Measurements from ENCODE around the gene ANKMY1.
"Not testable (repeated sequence)": the region's sequence is repeated elsewhere in the genome, so short reads cannot be mapped to it uniquely, and the experiment has no call there.

The ANKMY1 gene

DNA sequence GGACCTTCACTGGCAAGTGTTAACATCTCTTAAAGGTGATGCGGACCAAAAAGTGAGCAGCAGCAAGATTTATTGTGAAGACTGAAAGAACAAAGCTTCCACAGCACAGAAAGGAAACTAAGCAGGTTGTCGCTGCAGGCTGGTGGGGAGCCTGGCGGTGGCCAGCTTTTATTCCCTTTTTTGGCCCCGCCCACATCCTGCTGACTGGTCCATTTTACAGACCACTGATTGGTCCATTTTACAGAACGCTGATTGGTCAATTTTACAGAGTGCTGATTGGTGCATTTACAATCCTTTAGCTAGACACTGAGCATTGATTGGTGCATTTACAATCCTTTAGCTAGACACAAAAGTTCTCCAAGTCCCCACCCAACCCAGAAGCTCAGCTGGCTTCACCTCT lies 35.9 kb downstream of the ANKMY1 start:
- not testable (repeated sequence) for DNase-seq (ENCODE audit: low spot score)

DNA sequence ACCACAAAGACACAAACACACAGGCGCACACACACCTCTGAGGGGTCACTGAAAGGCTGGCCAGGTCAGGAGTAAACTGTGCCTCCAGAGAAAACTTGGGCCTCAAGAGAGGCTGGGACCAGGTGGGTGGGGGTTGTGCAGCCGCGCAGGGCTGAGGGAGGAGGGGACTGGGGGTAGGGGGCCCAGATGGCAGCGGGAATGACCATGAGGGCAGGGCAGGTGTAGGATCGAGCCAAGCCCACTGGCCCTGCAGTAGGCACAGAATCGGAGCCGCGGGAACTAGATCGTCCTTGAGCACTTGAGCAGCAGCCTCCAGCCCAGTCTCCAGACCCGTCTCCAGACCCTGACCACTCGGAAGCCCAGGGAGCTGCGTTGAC lies 36.8 kb downstream of the ANKMY1 start:
- DNase-seq (ENCODE audit: low spot score) = no peak

DNA sequence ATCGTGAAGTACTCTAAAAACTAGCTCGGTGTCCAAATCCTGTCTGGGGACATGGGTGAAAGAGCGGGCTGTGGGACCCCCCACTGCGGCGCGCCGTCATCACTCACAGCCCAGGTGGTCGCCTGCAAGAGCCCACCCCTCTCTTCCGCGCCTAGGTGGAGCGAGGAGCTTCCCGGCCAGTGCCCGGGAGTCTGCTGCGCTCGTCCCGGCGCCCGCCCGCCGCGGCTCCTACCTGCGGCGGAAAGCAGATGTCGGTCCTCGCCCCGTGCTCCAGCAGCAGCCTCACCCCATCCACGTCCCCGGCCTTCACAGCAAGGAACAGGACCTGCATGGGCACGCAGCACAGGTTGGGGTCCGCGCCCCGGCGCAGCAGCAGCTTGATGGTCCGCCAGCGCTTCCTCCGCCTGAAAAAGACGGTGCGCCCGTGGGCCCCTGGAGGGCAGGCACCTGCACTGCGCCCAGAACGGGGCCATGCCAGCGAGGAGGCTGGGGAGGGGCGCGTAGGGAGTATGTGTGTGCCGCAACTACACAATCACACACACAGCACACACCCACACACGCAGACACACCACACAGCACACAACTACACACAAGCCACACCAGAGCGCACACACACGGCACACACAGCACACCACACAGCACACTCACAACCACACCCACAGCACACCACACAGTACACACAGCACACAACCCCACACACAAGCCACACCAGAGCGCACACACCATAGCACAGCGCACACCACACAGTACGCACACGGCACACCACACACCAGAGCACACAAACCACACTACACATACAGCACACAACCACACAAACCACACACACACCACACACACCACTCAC lies 37.4 kb downstream of the ANKMY1 start:
- no peak for DNase-seq (ENCODE audit: low spot score)

DNA sequence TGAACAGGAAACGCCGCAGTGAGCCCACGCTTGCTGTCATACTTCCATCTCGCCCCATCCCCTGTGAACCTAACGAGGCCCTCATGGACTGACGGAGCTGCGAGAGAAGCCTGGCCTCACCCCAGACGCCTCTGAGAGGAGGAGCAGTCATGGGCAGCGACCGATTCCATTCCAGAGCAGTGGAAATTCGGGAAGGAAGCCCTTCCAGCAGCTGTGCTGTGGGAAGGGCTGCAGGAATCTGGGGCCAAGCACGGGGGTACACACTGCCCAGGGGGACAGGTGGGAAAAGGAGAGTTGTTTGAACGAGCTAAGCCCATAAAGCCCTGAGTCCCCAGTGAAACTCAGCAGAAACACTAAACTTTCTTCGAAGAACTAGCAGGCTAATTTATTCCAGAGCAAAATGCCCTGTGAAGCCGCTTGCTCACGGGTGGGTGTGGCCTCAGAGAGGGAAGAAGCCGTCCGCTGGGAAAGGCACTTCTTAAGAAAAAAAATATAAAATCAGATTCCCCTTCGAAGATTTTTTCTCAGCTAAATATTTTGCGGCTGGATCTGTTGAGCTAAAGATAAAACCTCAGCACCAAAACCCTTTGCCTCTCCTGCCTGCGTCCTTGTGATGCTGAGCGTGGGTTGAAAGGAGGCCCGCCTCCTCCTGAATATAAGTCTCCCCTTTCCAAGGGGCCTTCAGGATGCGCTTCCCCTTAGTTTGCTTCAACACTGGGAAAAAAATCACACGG lies 38.2 kb downstream of the ANKMY1 start:
- no peak for DNase-seq (ENCODE audit: low spot score)

DNA sequence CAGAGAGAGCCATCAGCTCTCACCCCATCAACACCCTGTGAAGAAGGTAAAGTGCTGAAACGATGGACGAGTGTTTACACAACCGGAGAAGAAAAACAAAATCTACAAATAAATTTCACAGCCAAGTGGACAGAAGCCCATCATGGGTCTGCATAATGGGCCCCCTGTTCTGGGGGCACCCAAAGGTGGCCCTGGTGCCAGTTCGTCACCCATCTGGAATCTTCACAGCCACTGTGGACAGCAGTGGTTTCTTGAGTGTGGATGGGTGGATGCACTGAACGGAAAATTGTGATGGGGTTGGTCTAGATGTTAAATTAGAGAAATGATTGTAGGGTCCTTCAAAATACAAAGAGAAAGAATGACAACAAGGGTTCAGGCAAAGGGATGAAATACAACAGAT lies 38.8 kb downstream of the ANKMY1 start:
- DNase-seq (ENCODE audit: low spot score) = no peak

DNA sequence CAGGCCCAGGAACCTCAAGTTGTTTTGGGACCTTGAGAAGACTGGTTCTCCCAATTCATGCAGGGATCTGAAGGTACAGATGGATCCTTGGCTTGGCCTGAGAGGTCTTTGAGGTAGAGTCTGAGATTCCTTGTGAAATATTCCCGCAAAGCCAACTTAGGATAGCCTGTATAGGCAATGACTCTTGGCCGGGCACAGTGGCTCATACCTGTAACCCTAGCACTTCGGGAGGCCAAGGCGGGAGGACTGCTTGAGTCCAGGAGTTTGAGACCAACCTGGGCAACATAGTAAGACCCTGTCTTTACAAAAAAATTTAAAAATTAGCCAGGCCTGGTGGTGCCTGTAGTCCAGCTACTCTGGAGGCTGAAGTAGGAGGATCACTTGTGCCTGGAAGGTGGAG lies 40.4 kb downstream of the ANKMY1 start:
- DNase-seq (ENCODE audit: low spot score) = no peak

DNA sequence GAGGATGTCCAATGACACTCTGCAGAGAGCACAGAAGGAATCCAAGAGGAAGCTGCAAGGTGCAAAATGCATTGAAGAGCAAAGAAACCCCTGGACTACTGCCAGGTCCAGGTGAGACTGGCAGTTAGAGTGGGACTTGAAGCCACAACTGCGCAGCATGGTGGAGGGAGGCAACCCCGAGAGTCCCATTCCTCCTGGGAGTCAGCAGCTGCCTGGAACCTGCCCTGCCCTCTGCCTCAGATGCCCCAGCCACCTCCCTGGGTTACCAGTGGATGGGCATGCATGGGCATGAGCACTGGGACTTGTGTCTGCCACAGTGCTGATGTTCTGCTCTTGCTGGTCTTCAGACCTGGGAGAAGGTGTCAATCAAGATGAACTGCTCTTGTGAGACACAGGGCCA lies 43.2 kb downstream of the ANKMY1 start:
- DNase-seq (ENCODE audit: low spot score) = no peak

DNA sequence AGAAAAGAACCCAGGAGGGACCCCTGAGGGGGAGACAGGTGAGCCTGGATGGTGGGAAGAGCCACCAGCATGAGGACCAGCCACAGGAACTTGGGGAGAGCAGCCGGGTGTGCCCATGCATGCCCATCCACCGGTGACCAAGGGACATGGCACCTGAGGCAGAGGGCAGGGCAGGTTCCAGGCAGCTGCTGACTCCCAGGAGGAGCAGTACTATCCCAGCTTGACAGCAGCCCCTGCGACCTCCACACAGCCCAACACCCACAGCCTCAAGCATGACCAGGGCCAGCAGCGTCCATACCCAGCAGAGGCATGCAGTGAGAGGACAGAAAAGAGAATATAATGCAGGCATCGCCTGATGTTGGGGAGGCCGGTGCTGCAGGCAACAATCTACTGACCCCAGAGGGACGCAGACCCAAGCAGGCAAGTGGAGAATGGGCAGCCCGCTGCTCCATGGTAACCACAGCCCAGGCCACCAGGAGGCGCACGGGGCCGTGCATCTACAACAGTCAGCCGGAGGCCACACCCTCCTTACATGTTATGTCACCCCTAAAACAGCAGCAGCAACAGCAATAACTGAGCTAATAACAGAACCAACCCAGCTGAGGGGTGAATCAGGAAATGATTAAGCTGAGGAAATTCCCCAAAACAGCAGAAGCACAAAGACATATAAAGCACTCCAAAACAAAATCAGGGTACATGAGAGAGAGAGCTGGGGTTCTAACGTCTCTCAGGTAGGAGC lies 44.1 kb downstream of the ANKMY1 start:
- peak; percentile 86 for DNase-seq (ENCODE audit: low spot score)

DNA sequence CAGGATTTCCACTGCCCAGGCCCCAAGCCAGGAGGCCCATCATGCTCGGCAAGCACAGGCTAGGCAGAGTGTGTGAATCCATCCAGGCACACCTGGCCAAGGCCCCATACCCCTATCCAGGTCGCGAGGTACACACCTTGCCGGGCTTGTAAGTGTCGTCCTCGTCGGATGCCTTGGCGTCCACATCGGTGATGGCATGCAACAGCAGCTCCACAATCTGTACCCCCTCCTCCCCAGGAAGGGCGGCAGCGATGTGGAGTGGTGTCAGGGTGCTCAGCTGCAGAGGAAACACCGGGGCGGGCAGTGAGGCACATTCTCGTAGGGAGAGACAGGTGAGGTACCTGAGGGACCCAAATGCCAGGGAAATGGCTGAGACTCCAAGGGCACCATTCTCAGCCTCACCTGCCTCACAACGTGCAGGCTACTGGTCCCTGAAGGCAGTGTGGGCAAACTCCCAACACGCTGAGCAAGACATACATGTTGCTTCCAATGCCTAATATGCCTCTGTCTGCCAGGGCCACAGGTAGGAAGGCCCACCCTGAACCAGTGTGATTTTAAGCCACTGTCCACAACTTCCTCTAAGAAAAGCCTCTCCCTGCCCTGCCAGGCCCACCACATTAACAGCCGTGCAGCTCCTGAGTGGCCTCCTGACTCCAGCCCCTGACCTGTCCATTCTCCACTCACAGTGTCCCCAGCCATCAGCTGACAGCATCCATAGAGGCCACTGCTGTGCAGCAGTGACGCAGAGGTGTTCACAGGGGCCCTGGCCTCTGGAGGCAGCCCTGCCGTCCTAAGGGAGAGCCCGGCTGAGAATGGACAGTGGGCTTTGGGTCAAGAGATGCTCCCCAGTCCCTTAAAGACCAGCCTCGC lies 44.9 kb downstream of the ANKMY1 start:
- no peak for DNase-seq (ENCODE audit: low spot score)

DNA sequence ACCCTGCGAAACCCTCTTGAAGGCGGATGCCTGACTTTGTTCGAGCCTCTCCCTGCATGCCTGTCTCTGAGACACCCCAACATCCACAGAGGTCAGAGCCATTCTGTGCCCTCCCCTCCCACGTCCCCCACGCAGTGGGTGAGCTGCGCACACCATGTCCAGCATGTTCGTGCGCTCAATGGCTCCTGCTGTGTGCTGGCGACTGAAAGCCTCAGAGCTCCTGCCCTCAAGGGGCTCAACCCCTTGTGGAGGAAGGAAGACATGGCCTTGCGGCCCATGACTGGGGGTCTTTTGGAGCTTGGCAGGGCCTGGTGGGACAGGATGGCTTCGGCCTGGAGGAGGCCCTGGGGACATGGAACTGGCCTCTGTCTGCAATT lies 45.7 kb downstream of the ANKMY1 start:
- no peak for DNase-seq (ENCODE audit: low spot score)

DNA sequence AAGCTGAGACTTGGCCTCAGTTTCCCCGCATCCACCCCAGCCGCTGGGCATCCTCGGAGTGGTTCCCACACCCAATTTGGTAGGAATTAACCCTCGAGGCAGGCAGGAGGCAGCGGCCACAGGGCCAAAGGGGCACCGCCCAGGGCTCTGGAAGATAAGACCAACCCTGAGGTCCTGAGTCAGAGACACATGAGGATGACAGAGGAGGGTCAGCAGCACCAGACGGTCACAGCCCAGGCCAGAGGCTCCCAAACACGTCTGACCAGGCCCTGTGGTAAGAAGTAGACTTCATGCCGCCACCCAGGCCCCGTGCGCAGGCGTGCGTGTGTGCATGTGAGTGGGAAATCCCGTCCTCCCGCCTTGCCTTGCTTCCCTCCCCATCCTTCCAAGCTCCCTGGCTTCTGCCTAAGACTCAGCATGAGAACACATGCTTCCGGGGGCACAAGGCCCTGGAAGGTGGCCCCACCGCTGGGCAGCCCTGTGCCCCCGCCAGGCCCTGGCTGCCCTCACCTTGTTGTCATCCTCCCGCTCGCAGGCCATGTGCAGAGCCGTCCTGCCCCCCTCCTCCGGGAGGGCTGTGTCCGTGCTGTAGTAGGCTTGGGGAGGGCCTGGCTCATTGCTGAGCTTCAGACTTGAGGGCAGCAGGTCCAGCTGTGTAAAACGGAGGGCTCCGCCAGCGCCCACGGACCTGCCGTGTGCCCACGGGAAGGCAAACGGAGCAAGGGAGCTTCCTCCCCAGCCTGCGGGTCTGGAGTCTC lies 46.3 kb downstream of the ANKMY1 start:
- no peak for DNase-seq (ENCODE audit: low spot score)

DNA sequence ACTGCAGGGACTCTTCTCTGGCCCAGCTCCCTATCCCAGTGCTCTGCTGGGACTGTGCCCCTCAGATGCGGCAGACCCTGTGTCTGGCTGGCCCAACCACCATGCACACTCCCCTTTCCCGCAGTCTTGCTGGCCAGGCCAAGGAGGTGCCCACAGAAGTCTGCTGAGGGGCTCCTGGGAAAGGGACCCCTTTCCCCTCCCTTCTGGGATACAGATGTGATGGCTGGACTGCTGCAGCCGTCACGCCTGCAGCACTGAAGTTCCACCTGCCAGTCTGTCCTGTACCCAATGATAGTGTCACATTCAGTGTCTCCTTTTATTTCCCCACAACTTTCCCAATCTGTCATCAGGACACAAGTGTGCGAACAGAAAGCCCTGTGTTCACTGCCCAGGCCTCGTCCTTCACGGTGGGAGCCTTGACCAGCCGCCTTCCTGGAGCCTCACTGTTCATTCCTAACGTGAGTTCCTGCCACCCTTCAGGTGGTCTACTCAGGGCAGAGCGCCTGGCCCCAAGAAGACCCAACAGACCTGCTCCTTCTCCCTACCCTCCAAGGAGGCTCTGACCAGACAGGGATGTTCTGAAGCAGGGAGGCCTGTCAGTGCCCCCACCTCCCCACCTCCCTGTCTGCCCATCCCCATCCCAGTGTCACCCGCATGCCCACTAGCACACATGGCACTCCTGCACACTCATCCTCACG lies 47.1 kb downstream of the ANKMY1 start:
- DNase-seq (ENCODE audit: low spot score) = no peak

DNA sequence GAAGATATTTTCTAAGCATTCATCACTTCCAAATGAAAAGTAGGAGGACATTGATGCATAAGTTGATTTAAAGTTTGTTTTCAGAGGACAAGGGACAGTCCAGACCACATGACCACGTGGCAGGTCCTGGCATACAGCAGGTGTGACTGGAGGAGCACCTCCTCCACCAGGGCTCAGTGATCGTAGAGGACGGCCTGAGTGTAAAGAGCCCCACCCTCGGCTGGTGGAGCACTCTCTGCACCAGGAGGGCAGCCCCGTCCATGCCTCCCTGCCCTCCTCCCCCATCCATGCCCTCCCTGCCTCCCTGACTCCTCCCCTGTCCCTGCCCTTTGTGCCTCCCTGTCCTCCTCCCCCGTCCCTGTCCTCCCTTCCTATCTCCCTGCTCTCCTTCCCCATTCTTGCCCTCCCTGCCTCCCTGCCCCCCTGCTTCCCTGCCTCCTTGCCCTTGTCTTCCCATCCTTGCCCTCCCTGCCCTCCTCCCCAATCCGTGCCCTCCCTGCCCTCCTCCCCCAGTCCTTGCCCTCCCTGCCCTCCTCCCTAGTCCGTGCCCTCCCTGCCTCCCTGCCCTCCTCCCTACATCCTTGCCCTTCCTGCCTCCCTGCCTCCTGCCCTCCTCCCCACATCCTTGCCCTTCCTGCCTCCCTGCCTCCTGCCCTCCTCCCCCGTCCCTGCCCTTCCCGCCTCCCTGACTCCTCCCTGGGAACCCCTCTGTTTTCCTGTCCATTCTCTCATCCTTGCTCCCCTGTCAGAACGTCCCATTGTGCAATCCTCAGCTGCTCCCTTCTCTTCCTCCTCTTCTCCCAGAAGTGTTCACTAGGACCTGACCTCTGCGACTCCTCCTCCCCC lies 47.9 kb downstream of the ANKMY1 start:
- no peak for DNase-seq (ENCODE audit: low spot score)

DNA sequence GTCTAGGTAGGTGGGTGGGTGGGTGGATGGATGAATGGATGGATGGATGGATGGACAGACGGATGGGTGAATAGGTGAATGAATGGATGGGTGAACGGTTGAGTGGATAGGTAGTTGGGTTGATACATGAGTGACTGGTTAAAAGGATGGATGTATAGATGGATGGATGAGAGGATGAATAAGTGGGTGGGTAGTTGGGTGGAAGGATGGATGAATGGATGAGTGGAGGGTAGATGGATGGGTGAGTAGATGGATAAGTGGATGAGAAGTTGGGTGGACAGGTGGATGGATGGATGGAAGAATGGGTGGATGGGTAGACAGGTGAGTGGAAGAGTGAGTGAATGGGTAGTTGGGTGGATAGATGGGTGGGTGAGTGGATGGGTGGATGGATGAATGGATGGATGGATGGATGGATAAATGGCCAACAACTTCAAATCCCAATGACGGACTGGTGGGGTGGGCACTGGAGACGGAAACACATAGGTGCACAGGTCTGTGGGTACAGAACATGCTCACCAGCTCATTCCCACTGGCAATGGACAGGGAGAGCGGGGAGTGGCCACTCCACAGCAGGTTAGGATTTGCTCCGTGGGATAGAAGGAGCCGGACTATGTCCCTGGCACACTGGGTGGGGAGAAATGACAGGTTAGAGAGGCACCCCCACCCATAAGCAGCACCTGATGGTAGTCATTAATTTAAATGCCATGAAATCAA lies 48.8 kb downstream of the ANKMY1 start:
- DNase-seq (ENCODE audit: low spot score) = no peak

DNA sequence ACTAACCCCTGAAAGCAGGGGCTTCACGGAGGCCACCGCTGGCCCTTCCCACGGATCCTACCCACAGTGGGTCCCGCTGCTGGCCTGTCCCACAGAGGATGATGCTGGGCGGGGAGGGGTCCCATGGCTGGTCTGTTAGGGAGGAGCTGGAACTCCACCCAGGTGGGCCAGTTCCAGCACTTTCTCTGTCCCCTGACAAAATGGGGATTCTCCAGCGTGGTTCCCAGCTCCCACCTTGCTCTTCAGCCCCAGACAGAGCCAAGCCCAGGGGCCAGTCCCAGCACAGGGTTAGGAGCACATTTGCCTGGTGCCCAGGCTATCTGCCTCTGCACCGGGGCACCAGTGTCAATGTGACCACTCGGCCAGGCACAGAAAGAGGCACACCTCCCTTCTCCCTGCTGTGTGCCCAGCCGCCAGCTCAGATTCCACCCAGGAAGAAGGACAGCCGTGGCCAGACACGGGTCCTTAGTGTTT lies 50.0 kb downstream of the ANKMY1 start:
- DNase-seq (ENCODE audit: low spot score) = no peak

DNA sequence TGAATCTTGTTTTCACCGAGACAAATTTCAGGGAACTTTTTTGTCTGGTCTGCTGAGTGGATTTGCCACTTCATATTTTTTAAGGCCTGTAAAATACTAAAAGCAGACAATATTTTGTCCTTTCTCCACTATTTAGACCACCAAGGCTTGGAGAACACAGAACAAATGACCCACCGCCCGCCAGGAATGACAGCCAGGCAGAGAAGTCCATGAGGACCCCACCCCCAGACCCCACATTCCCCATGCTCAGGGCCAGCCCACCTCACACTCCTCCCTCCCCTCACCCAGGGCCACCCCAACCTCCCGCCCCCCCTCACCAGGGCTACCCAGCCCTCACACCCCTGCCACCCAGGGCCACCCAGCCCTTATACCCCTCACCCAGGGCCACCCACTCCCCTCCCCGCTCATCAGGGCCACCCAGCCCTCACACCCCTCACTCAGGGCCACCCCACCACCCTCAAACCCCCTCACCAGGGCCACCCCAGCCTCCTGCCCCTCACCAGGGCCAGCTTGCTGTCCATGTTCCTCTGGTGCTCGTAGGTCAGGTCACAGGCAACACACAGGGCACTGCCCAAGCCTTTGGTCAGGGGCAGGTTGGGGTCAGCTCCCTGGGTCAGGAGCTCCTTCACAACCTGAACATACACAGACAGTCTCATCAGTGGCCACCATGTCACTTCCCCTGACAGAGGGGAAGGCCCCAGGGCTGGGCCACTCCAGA lies 50.6 kb downstream of the ANKMY1 start:
- DNase-seq (ENCODE audit: low spot score) = no peak

DNA sequence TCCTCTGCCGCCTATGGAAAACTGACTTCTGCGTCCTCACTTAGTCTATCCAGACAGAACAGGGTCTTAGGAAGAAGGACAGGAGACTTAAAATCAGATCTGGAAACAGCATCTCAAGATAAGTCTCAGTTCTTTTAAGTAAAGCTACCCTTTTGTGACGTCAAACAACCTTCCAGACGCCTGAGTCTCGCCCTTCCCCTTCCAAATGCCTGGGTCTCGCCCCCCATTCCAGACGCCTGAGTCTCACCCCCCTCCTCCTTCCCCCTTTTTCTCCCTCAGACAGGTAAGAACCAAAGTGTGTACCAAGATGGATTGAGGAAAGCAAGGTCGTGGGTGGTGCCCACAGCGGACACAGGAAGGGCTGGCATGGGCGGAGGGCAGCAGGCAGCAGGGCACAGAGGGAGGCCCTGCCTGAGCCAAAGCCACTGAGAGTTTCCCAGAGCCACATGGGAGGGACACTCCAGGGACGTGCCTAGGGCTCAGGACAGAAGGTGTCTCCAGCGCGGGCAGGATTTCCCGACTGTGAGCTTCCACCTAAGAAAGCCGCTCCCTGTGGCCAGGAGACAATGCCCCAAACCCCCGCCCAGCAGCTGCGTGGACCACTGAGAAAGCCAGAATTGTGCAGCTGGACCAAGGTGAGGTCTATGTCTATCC lies 51.3 kb downstream of the ANKMY1 start:
- no peak for DNase-seq (ENCODE audit: low spot score)

DNA sequence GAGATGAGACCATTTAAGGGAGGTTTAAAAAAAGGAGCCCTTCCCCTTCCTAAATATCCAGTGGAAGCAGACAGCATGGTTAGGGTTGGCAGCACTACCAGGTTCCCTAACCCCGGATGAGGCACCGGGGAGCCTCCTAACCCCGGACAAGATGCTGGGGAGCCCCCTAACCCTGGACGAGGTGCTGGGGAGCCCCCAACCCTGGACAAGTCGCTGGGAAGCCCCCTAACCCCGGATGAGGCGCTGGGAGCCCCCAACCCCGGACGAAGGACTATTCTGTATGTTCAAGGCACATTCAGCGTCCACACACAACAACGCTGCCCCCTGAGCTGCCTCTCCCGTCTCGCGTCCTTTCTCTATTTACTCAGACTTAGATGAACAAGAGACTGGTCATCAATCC lies 51.9 kb downstream of the ANKMY1 start:
- DNase-seq (ENCODE audit: low spot score) = no peak

All from CD4-positive, alpha-beta T cell treated with Interleukin-6 at 100 ng/mL for 8 hours (primary cell).